ENCODE results near the gene SPG21.

SPG21 gene

DNA sequence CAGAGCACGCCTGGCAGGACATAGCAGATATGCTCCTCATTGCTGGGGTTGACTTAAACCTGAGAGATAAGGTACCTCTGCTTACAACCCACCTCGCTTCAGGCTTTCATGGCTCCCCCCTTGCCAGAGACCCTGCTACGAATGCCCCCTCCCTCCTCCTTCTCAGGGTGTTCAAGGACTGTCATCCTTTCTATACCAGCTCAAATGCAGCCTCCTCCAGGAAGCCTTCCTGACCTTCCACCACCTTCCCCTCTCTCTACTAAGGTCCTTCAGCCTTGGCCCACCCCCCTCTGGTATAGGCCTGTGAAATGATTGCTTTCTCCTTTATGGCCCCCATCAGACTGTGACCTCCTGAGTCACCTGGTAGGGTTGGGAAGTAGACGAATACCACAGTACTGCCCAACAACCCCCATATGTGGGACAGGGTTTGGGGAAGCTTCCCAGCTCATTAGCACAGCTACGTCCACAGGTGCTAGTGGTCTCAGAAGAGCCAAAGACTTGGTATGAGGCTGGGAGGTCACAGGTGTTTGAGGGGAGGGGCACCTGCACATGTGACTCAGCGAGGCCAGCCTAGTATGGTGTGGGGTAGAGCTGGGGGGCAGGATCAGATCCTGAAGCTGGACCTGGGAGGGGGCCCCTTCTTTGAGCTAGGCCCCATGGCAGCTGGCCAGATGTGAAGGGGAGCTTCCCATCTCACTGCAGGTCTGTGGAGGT lies 46.0 kb downstream of the SPG21 start:
- no peak for DNase-seq (ENCODE audit: low read depth, low spot score)
- H3K4me3 ChIP-seq (ENCODE audit: low read depth, low read length): no peak overlapping the region
- POLR2A ChIA-PET: no interaction called here
- CTCF ChIA-PET: interaction anchor here (0.7 to 1.7 kb wide), 2 partner anchors 11 to 216 kb away, joined by 3 to 4 read pairs; no protein-coding TSS in a partner anchor
- TF ChIP-seq, protein P1, sequence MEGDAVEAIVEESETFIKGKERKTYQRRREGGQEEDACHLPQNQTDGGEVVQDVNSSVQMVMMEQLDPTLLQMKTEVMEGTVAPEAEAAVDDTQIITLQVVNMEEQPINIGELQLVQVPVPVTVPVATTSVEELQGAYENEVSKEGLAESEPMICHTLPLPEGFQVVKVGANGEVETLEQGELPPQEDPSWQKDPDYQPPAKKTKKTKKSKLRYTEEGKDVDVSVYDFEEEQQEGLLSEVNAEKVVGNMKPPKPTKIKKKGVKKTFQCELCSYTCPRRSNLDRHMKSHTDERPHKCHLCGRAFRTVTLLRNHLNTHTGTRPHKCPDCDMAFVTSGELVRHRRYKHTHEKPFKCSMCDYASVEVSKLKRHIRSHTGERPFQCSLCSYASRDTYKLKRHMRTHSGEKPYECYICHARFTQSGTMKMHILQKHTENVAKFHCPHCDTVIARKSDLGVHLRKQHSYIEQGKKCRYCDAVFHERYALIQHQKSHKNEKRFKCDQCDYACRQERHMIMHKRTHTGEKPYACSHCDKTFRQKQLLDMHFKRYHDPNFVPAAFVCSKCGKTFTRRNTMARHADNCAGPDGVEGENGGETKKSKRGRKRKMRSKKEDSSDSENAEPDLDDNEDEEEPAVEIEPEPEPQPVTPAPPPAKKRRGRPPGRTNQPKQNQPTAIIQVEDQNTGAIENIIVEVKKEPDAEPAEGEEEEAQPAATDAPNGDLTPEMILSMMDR (IDR thresholded peaks at IDR 0.05; ENCODE audit: insufficient read depth, low read length, missing control alignments): no peak

DNA sequence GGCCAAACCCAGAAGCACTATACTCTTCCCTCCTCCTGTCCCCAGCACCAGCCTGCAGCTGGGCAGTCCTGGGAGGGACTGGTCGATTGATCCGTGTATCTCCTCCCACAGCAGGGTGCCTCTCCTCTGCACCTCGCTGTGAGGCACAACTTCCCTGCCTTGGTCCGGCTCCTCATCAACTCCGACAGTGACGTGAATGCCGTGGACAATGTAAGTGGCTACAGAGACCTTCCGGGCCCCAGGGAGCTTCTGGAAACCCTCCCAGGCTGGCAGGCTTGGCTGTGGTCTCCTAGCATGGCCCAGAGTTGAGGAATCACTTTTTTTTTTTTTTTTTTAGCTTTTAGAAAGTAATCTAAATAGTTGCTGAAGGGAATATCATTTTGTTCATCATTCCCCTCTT lies 47.4 kb downstream of the SPG21 start:
- no peak overlapping the region for H3K4me3 ChIP-seq (ENCODE audit: low read depth, low read length)
- TF ChIP-seq, protein P1 (IDR thresholded peaks at IDR 0.05; ENCODE audit: insufficient read depth, low read length, missing control alignments): no peak
- CTCF ChIA-PET: no interaction called here
- no peak for DNase-seq (ENCODE audit: low read depth, low spot score)
- POLR2A ChIA-PET: no interaction called here

DNA sequence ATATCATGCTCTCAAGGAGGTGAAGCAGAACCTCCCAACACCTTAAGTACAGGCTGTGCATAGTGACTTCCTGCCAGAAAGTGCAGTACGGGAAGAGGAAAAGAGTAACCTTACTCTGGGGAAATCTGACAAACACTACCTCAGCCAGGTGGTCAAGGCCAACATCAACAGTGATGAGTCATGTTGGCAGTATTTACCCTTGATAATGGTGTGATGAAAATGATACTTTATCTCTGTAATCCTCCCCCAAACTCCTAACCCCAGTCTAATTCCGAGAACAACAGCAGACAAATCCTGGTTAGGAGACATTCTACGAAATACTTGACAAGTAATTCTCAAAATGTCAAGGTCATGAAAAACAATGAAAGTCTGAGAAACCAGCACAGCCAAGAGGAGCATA lies 51.5 kb downstream of the SPG21 start:
- ChIA-PET POLR2A (no interaction called here), CTCF (no interaction called here)
- H3K4me3 ChIP-seq (ENCODE audit: low read depth, low read length): no peak overlapping the region
- TF ChIP-seq, protein P1 (IDR thresholded peaks at IDR 0.05; ENCODE audit: insufficient read depth, low read length, missing control alignments): no peak
- no peak for DNase-seq (ENCODE audit: low read depth, low spot score)

DNA sequence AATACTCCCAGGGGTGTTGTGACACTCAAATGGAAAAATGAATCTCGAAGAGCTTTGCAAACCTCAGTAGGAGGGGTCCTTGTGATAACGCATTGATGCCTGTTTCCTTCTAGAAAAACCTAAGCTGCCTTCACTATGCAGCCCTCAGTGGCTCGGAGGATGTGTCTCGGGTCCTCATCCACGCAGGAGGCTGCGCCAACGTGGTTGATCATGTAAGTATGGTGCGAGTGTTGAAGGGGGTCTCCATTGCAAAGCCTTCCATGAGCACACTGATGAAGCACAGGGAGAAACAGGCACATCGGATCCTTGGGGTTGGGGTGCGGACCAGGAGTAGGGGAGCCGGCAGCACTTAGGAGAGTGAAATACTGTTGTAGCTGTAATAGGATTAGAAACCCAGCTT lies 55.7 kb downstream of the SPG21 start:
- ChIA-PET POLR2A (no interaction called here), CTCF (no interaction called here)
- H3K4me3 ChIP-seq (ENCODE audit: low read depth, low read length): no peak overlapping the region
- TF ChIP-seq, protein P1 (IDR thresholded peaks at IDR 0.05; ENCODE audit: insufficient read depth, low read length, missing control alignments): no peak
- DNase-seq (ENCODE audit: low read depth, low spot score): no peak

- TF ChIP-seq, protein P1 (IDR thresholded peaks at IDR 0.05; ENCODE audit: insufficient read depth, low read length, missing control alignments): no peak
- no peak for DNase-seq (ENCODE audit: low read depth, low spot score)
- ChIA-PET CTCF (interaction anchor here (1.6 kb wide), 1 partner anchor 13 kb away, joined by 3 read pairs; no protein-coding TSS in a partner anchor), POLR2A (no interaction called here)
- no peak overlapping the region for H3K4me3 ChIP-seq (ENCODE audit: low read depth, low read length)
These were observed 58.3 kb downstream of the SPG21 start for GRCh38 chr15:64931381-64931780.

DNA sequence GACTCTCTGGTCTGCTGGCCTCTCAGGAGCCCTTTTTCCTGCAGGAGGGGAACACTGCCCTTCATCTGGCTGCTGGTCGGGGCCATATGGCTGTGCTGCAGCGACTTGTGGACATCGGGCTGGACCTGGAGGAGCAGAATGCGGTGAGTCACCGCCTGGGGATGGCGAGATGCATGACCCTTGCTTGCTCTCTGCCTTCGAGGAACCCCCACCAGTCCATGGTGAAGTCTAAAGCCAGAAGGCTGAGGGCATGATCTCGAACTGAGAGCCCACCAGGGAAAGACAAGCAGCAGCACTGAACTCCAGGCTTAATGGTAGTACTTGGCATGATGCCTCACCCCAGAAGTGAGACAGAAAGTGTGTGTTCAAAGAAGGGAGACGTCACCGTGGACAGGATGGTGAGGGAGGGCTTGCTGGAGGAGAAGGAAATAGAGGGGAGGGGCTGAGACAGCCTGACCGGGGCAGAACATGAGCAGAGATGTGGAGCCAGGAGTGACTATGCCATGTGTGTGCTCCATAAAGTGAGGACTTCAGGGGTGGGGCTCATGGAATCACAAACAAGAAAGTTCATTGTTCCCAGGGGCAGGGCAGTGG lies 58.8 kb downstream of the SPG21 start:
- no peak for DNase-seq (ENCODE audit: low read depth, low spot score)
- POLR2A ChIA-PET: no interaction called here
- CTCF ChIA-PET: no interaction called here
- no peak overlapping the region for H3K4me3 ChIP-seq (ENCODE audit: low read depth, low read length)
- TF ChIP-seq, protein P1 (IDR thresholded peaks at IDR 0.05; ENCODE audit: insufficient read depth, low read length, missing control alignments): no peak
